Kidney epithelial cell (primary cell): Measurements from ENCODE around the gene STRIT1. TPM values are rescaled to one million over a fixed set of nuclear protein-coding genes. Genes with fewer than 3 reads are reported as not detected.
"Not testable (repeated sequence)": the region's sequence is repeated elsewhere in the genome, so short reads cannot be mapped to it uniquely, and the experiment has no call there.

ENCODE experiments used
- DNase-seq: peaks from one replicate; pipeline ENCODE4 v3.0.0-alpha.2; 2010; ENCODE audit warnings: low read depth
- H3K27me3 ChIP-seq: 2 replicates; pipeline ENCODE4 v1.6.0; 2011; ENCODE audit warnings: low read length; ENCODE audit not compliant: control insufficient read depth, insufficient read depth
- H3K36me3 ChIP-seq: 2 replicates; pipeline ENCODE4 v1.5.1; 2011; ENCODE audit warnings: low read length; ENCODE audit not compliant: control insufficient read depth, insufficient read depth
- H3K4me3 ChIP-seq: 2 replicates; pipeline ENCODE4 v1.5.1; 2011; ENCODE audit warnings: low read depth, mild to moderate bottlenecking, control low read depth, low read length
- total RNA-seq: library from RNA; depleted of rRNA; stranded (reverse); fragments of >200 nt; gene quantifications from 2 replicates; pipeline ENCODE4 v1.2.3, GENCODE V29; 2015
- TF ChIP-seq, protein P1 (sequence below): IDR thresholded peaks from 2 replicates; pipeline ENCODE4 v1.5.1; 2011; ENCODE audit warnings: mild to moderate bottlenecking, moderate library complexity, low read length, control low read depth, inconsistent platforms; ENCODE audit not compliant: insufficient read depth, poor library complexity, severe bottlenecking

The STRIT1 gene
- total RNA-seq, 1 donor from 2014 or later: not detected

DNA sequence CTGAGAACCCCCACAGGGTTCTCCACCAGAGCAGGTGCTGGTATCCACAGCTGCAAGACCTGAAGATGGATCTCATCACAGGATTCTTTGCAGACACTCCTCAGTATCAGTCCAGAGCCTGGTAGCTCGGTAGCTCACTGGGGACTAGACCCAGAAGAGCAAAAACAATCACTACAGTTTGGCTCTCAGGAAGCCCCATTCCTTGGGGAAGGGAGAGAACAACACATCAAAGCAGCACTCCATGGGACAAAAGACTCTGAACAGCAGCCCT lies 22.2 kb downstream of the STRIT1 start:
- DNase-seq: no peak
- Histone ChIP-seq H3K4me3 (no peak overlapping the region), H3K27me3 (no peaks in the 10 kb centered on the region), H3K36me3 (no peaks in the 10 kb centered on the region)
- TF ChIP-seq, protein P1, sequence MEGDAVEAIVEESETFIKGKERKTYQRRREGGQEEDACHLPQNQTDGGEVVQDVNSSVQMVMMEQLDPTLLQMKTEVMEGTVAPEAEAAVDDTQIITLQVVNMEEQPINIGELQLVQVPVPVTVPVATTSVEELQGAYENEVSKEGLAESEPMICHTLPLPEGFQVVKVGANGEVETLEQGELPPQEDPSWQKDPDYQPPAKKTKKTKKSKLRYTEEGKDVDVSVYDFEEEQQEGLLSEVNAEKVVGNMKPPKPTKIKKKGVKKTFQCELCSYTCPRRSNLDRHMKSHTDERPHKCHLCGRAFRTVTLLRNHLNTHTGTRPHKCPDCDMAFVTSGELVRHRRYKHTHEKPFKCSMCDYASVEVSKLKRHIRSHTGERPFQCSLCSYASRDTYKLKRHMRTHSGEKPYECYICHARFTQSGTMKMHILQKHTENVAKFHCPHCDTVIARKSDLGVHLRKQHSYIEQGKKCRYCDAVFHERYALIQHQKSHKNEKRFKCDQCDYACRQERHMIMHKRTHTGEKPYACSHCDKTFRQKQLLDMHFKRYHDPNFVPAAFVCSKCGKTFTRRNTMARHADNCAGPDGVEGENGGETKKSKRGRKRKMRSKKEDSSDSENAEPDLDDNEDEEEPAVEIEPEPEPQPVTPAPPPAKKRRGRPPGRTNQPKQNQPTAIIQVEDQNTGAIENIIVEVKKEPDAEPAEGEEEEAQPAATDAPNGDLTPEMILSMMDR: no peak

DNA sequence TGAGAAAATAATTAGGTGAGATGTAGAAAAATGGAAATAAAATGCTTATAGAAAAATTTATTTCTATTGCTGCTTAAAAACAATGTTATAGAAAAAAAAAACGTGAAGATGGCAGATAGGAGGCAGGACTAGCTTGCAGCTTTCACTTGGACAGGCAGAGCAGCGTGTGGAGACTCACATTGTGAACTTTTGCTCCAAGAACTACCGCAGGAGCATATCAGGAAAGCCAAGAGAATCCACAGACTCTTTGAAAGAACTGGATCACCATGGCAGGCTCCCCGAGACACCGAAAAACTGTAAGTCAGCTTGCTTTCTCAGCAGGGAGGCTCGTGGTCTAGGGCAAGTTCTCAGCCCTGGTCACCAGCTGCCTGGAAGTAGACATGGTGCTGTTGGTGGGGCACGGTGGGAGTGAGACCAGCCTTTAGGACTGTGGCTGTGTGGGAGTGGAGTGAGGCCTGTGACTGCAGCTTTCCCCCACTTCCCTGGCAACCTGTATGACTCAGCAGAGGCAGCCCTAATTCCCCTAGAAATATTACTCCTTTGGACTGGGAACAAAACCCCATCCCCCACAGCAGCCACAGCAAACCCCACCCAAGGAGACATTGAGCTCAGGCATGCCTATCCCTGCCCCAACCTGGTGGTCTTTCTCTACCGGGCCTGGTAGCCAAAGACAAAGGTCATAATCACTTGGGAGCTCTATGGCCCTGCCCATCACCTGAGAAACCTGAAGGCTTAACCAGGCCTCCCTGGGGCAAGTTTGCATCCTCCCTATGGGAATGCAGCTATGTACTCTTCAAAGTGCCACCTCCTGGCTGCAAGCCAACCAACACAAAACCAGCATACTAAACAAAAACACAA lies 22.8 kb downstream of the STRIT1 start:
- TF ChIP-seq, protein P1: no peak
- DNase-seq: no peak
- H3K36me3 ChIP-seq: no peaks in the 10 kb centered on the region
- no peak overlapping the region for H3K4me3 ChIP-seq
- no peaks in the 10 kb centered on the region for H3K27me3 ChIP-seq

DNA sequence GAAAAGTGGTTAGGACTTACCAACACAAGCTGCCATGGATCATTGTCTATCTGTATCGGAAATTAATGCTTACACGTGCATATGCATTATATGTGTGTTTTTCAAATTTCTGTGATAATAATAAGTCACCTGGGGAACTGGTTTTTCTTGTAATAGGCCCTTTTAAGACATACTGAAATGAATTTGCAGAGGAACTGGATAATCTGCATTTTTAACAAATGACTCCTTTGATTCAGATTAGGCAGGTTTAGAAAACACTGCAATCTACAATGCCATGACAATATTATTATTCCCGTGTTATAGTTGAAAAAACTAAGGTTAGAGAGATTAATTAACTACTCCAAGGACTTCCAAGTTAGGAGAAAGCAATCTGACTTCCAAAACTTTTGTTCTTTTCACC lies 23.4 kb downstream of the STRIT1 start:
- TF ChIP-seq, protein P1: no peak
- H3K27me3 ChIP-seq: no peaks in the 10 kb centered on the region
- no peak for DNase-seq
- H3K36me3 ChIP-seq: no peaks in the 10 kb centered on the region
- H3K4me3 ChIP-seq: no peak overlapping the region

DNA sequence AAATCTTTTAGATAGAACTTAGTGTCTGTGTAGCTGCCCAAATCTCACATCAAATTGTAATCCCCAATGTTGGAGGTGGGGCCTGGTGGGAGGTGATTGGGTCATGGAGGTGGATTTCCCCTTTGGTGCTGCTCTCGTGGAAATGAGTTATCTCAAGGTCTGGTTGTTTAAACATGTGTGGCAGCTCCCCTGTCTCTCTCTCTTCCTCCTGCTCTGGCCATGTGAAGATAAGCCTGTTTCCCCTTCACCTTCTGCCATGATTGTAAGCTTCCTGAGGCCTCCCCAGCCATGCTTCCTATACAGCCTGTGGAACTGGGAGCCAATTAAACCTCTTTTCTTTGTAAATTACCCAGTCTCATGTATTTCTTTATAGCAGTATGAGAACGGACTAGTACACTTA lies 30.6 kb downstream of the STRIT1 start:
- not testable (repeated sequence) for H3K4me3 ChIP-seq, DNase-seq, H3K36me3 ChIP-seq, H3K27me3 ChIP-seq

DNA sequence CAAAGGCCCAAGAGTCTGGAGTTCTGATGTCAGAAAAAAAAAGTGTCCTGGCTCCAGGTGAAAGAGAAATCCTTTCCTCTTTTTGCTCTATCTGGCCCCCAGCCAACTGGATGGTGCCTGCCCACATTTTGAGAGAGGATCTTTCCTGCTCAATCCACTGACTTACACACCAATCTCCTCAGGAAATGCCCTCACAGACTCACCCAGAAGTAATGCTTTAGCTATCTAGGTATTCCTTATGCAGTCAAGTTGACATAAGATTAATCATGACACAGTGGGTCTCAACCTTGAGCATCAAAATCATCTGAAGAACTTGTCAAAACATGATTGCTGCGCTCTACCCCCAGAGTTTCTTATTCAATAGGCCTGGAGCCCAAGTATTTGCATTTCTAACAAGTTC lies 31.2 kb downstream of the STRIT1 start:
- no peak for DNase-seq
- H3K27me3 ChIP-seq: no peaks in the 10 kb centered on the region
- no peaks in the 10 kb centered on the region for H3K36me3 ChIP-seq
- no peak overlapping the region for H3K4me3 ChIP-seq
- TF ChIP-seq, protein P1: no peak

DNA sequence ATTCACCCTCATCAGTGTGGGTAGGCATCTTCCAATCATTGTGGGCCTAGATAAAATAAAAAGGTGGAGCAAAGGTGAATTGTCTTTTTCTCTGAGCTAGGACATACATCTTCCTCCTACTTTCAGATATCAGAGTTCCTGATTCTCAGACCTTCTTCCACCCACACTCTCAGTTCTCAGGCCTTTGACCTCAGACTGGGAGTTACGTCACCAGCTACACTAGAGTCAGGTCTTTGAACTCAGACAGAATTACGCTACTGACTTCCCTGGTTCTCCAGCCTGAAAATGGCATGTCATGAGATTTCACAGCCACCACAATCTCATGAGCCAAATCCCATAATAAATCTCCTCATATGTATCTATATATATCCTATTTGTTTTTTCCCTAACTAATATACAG lies 39.0 kb downstream of the STRIT1 start:
- H3K36me3 ChIP-seq: no peaks in the 10 kb centered on the region
- TF ChIP-seq, protein P1: no peak
- no peak for DNase-seq
- H3K4me3 ChIP-seq: no peak overlapping the region
- H3K27me3 ChIP-seq: no peaks in the 10 kb centered on the region
